Ovary (tissue), 9 donors: ENCODE results near the gene BIVM. TPM values are rescaled to one million over a fixed set of nuclear protein-coding genes. Genes with fewer than 3 reads are reported as not detected.

Experiments used
- DNase-seq, 5 donors: peaks; one replicate each; pipeline ENCODE4 v3.0.0-alpha.2; 2019 to 2020
- H3K27ac ChIP-seq, 2 donors: fragments of 200-600 bp; one replicate each; pipeline versions ENCODE4 v1.5.1 to v1.8.0; 2019 to 2022
- H3K27me3 ChIP-seq: fragments of 200-600 bp; one replicate; pipeline ENCODE4 v1.8.0; 2022
- H3K36me3 ChIP-seq: fragments of 200-600 bp; sonication (generic); one replicate; pipeline ENCODE4 v1.5.1; 2019
- H3K4me1 ChIP-seq: one replicate; pipeline ENCODE4 v1.8.1; 2013; ENCODE audit warnings: mild to moderate bottlenecking, moderate library complexity; ENCODE audit not compliant: insufficient read depth
- H3K4me3 ChIP-seq: fragments of 200-600 bp; sonication (generic); one replicate; pipeline ENCODE4 v1.5.1; 2017
- H3K9me3 ChIP-seq, 2 donors: fragments of 200-600 bp in 1 of 2; sonication (generic) in 1 of 2; one replicate each; pipeline versions ENCODE4 v1.5.1 to v1.8.1; 2013 to 2019; ENCODE audit warnings: mild to moderate bottlenecking in 1 of 2, moderate library complexity in 1 of 2
- EP300 ChIP-seq: sonication (generic); formaldehyde crosslinking; IDR thresholded peaks from one replicate; pipeline ENCODE4 v1.6.1; 2017; ENCODE audit warnings: antibody characterized with exemption
- POLR2A ChIP-seq: fragments of 450-650 bp; IDR thresholded peaks from one replicate; pipeline ENCODE4 v1.6.1; 2017; ENCODE audit warnings: antibody characterized with exemption, mild to moderate bottlenecking, moderate library complexity
- WGBS, 3 donors: extraction: QIAGEN DNeasy Blood & Tissue Kit in 1 of 3; methylation state at CpG; one replicate each; pipeline versions ENCODE4 v1.1.5 to v1.1.7; 2013 to 2017; 5-methylcytosine and 5-hydroxymethylcytosine counted together
- intact Hi-C, 4 donors: fragments of 100-400 bp; cut with DNase I; formaldehyde crosslinking; loops; one replicate each; pipeline versions ENCODE4 v1.11.0 to v1.15.1; 2022 to 2023
- polyA plus RNA-seq, 2 donors: library from polyadenylated mRNA; stranded (reverse); fragments of 200-250 nt in 1 of 2; fragments of 350-450 nt in 1 of 2; fragmentation: Illumina TruSeq in 1 of 2; extraction: RNeasy Lipid Tissue Mini Kit (QIAGEN cat#74804) in 1 of 2; gene quantifications; one replicate each; pipeline ENCODE4 v1.2.3, GENCODE V29; 2013 to 2014
- total RNA-seq, 7 donors: library from RNA; depleted of rRNA in 2 of 7; stranded (reverse); fragments of >200 nt in 2 of 7; fragmentation: NEBNext Ultra II Directional in 3 of 7; extraction: Animal tissue kit (Norgen Biotek cat#: 25700) in 3 of 7; gene quantifications; one replicate each; pipeline versions ENCODE4 v1.1.0 to v1.2.4, GENCODE V29; 2016 to 2023
- TF ChIP-seq, protein P1 (sequence below), 3 donors: fragments of 450-650 bp in 2 of 3; fragments of 200-600 bp in 1 of 3; IDR thresholded peaks; one replicate each; pipeline versions ENCODE4 v1.5.1 to v1.8.0; 2016 to 2022; ENCODE audit warnings: antibody characterized with exemption in 3 of 3, mild to moderate bottlenecking in 1 of 3
- donor health status: DM: no; HTN: no; CAD: no; lungs with moderate emphysema.
- donor health status: DM: no; HTN: no; CAD: no.
- donor health status: Bipolar disorder and iron deficiency.
- donor health status: DM: yes; HTN: yes; CAD: no.
- donor health status: DM: no; HTN: no; CAD: no.
- donor health status: DM: yes; HTN: yes; CAD: no.

Gene BIVM
- total and polyA plus RNA-seq, 9 donors = 10.4 to 25.0 (median 21.3) TPM

DNA sequence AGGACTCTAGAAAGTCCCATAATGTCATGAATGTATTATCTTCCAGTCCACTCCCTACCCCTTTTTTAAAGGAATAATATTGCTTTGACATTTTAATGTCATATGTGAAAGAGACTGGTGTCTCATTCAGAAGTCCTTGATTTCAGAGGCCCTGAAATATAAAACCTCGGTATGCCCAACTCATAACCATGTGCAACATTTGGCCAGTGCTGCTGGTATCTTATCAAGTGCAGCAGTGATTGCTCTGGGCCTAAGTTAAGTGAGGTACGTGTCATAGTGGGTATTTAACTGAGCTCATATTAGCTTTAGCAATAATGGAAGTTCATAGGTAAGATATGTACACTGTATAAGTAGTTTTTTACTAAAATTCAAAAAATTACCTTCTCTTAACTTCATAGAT, 40.1 kb upstream of the BIVM start:
- Histone ChIP-seq H3K4me3 (no peak overlapping the region), H3K36me3 (no peaks in the 10 kb centered on the region), H3K4me1 (no peaks in the 10 kb centered on the region), H3K27me3 (no peaks in the 10 kb centered on the region), H3K27ac (no peak overlapping the region), H3K9me3 (no peaks in the 10 kb centered on the region)
- no peak for DNase-seq
- TF ChIP-seq EP300 = no peak
- TF ChIP-seq POLR2A = no peak
- TF ChIP-seq, protein P1, sequence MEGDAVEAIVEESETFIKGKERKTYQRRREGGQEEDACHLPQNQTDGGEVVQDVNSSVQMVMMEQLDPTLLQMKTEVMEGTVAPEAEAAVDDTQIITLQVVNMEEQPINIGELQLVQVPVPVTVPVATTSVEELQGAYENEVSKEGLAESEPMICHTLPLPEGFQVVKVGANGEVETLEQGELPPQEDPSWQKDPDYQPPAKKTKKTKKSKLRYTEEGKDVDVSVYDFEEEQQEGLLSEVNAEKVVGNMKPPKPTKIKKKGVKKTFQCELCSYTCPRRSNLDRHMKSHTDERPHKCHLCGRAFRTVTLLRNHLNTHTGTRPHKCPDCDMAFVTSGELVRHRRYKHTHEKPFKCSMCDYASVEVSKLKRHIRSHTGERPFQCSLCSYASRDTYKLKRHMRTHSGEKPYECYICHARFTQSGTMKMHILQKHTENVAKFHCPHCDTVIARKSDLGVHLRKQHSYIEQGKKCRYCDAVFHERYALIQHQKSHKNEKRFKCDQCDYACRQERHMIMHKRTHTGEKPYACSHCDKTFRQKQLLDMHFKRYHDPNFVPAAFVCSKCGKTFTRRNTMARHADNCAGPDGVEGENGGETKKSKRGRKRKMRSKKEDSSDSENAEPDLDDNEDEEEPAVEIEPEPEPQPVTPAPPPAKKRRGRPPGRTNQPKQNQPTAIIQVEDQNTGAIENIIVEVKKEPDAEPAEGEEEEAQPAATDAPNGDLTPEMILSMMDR (IDR thresholded peaks at IDR 0.05) = no peak
- intact Hi-C loops = loop anchor here in 1 of 4 donors (5.0 kb wide), 1 partner anchor 1903 kb away; no protein-coding TSS in a partner anchor
- WGBS, 3 donors = 66 to 84% (median 77%) methylated on average over 2 of the region's 2 CpGs

DNA sequence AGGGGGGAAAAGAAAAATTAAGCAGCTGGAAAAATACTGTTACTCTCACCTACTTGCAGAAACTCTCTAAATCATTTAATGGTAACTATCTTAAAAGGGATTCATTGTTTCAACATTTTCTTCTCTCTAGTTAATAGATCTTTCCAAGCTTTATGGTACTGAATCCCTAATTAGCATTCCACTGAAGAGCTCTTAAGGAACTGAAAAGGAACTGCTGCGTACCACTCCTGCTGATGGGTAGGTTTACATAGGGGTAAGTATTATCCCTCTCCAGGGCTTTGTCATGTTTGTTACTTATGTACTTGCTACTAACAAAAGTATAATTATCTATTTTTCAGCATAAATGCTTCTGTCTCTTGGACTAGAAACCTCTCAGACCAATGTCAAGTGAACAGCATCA, 37.8 kb upstream of the BIVM start:
- intact Hi-C loops = no loop called here
- Histone ChIP-seq H3K36me3 (no peaks in the 10 kb centered on the region), H3K27me3 (no peaks in the 10 kb centered on the region), H3K9me3 (no peaks in the 10 kb centered on the region), H3K27ac (no peak overlapping the region), H3K4me3 (no peak overlapping the region), H3K4me1 (no peaks in the 10 kb centered on the region)
- 81 to 92% (median 88%) methylated on average over 1 of the region's 1 CpG for WGBS, 3 donors
- no peak for DNase-seq
- no peak for TF ChIP-seq POLR2A
- no peak for TF ChIP-seq EP300
- TF ChIP-seq, protein P1 (IDR thresholded peaks at IDR 0.05) = no peak

DNA sequence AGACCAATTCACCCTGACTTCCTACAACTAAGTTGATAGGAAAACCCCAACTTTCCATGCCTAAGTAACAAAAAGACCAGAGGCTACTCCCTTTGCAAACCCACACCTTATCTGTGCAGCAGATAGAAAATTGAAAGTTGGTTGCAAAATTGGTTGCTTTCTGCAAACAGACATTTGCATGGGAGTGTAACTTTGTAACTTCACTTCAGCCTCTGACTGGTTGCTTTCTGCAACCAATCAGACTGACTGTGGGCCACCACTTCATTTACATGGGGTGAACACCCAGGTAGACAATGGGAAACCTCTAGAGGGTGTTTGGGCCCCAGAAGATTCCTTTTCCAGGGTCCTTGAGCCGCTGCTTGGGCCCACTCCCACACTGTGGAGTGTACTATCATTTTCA, 35.2 kb upstream of the BIVM start:
- WGBS, 3 donors = 64 to 81% (median 76%) methylated on average over 1 of the region's 1 CpG
- Histone ChIP-seq H3K9me3 (no peaks in the 10 kb centered on the region), H3K27ac (no peak overlapping the region), H3K4me3 (no peak overlapping the region), H3K27me3 (no peaks in the 10 kb centered on the region), H3K4me1 (no peaks in the 10 kb centered on the region), H3K36me3 (no peaks in the 10 kb centered on the region)
- no peak for DNase-seq
- intact Hi-C loops = no loop called here
- TF ChIP-seq, protein P1 (IDR thresholded peaks at IDR 0.05) = no peak
- TF ChIP-seq EP300 = no peak
- TF ChIP-seq POLR2A = no peak

DNA sequence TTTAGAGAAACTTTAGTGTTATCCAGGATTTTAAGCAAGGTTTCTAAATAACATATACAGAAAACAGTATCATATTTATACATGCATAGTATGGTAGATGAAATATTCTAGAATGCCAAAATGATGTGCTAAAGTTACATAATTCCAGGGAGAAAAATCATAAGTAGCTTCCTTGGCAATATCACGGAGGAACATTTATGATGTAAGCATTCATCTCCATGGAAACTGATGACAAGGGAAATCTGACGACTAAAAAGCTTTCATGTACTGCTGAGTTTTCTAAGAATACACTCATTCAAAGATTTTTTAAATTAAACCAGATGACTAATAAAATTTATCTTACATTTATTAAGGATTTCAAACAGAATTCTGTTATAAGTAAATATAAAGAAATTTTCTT, 30.0 kb upstream of the BIVM start:
- Histone ChIP-seq H3K27ac (no peak overlapping the region), H3K36me3 (no peaks in the 10 kb centered on the region), H3K27me3 (no peaks in the 10 kb centered on the region), H3K4me3 (no peak overlapping the region), H3K9me3 (no peaks in the 10 kb centered on the region), H3K4me1 (peaks cover 3% of the 10 kb centered on the region)
- no peak for TF ChIP-seq EP300
- TF ChIP-seq, protein P1 (IDR thresholded peaks at IDR 0.05) = no peak
- no peak for TF ChIP-seq POLR2A
- 65 to 85% (median 81%) methylated on average over 2 of the region's 2 CpGs for WGBS, 3 donors
- no peak for DNase-seq
- intact Hi-C loops = no loop called here
